KOPT-K1 (cell line): ENCODE data around the gene SCGB1A1.

Experiments used
- H3K27ac ChIP-seq: fragments of 200-600 bp; sonication (generic); 2 replicates; pipeline ENCODE4 v1.5.1; 2016; ENCODE audit warnings: antibody characterized with exemption, mild to moderate bottlenecking, low read depth, low read length; ENCODE audit not compliant: poor library complexity, severe bottlenecking
- H3K36me3 ChIP-seq: fragments of 200-600 bp; sonication (generic); 2 replicates; pipeline ENCODE4 v1.5.1; 2017; ENCODE audit warnings: antibody characterized with exemption, mild to moderate bottlenecking, low read length, moderate library complexity; ENCODE audit not compliant: insufficient read depth
- H3K9me3 ChIP-seq: fragments of 200-600 bp; sonication (generic); 2 replicates; pipeline ENCODE4 v1.5.1; 2017; ENCODE audit warnings: antibody characterized with exemption, low read length, mild to moderate bottlenecking; ENCODE audit not compliant: insufficient read depth, poor library complexity, severe bottlenecking

Gene SCGB1A1

GRCh38 chr11:62391642-62392425, 27.0 kb upstream of the SCGB1A1 start:
- Histone ChIP-seq H3K27ac (no peak overlapping the region), H3K9me3 (no peaks in the 10 kb centered on the region), H3K36me3 (peaks cover 19% of the 10 kb centered on the region; the same call in 1 of the 2 replicates)

- Histone ChIP-seq H3K36me3 (peaks cover 19% of the 10 kb centered on the region; the same call in 1 of the 2 replicates), H3K9me3 (no peaks in the 10 kb centered on the region), H3K27ac (no peak overlapping the region)
These were observed 26.3 kb upstream of the SCGB1A1 start for GRCh38 chr11:62392506-62392905.

- Histone ChIP-seq H3K27ac (no peak overlapping the region), H3K9me3 (no peaks in the 10 kb centered on the region), H3K36me3 (peaks cover 19% of the 10 kb centered on the region; the same call in 1 of the 2 replicates)
These were observed 25.7 kb upstream of the SCGB1A1 start for GRCh38 chr11:62393061-62393611.

- Histone ChIP-seq H3K36me3 (peaks cover 19% of the 10 kb centered on the region; the same call in 1 of the 2 replicates), H3K27ac (no peak overlapping the region), H3K9me3 (no peaks in the 10 kb centered on the region)
These were observed 25.1 kb upstream of the SCGB1A1 start for GRCh38 chr11:62393735-62394134.

GRCh38 chr11:62394825-62395538, 23.9 kb upstream of the SCGB1A1 start:
- Histone ChIP-seq H3K9me3 (no peaks in the 10 kb centered on the region), H3K27ac (no peak overlapping the region), H3K36me3 (peaks cover 19% of the 10 kb centered on the region; the same call in 1 of the 2 replicates)

GRCh38 chr11:62395885-62396551, 22.8 kb upstream of the SCGB1A1 start:
- Histone ChIP-seq H3K9me3 (no peaks in the 10 kb centered on the region), H3K27ac (no peak overlapping the region), H3K36me3 (peaks cover 18% of the 10 kb centered on the region; the same call in 1 of the 2 replicates)

- H3K27ac ChIP-seq = peak overlapping the region; percentile 63
- H3K9me3 ChIP-seq = no peaks in the 10 kb centered on the region
- H3K36me3 ChIP-seq = no peaks in the 10 kb centered on the region
These were observed 20.5 kb upstream of the SCGB1A1 start for GRCh38 chr11:62398011-62398994.

- H3K9me3 ChIP-seq = no peaks in the 10 kb centered on the region
- H3K27ac ChIP-seq = peak overlapping the region; percentile 63
- H3K36me3 ChIP-seq = no peaks in the 10 kb centered on the region
These were observed 19.5 kb upstream of the SCGB1A1 start for GRCh38 chr11:62399172-62399877.

- no peaks in the 10 kb centered on the region for H3K9me3 ChIP-seq
- H3K27ac ChIP-seq = peak overlapping the region; percentile 63
- no peaks in the 10 kb centered on the region for H3K36me3 ChIP-seq
These were observed 19.0 kb upstream of the SCGB1A1 start for GRCh38 chr11:62399878-62400266.

- Histone ChIP-seq H3K27ac (no peak overlapping the region), H3K9me3 (no peaks in the 10 kb centered on the region), H3K36me3 (no peaks in the 10 kb centered on the region)
These were observed 18.6 kb upstream of the SCGB1A1 start for GRCh38 chr11:62400281-62400680.

- no peaks in the 10 kb centered on the region for H3K9me3 ChIP-seq
- H3K36me3 ChIP-seq = no peaks in the 10 kb centered on the region
- peak overlapping the region; percentile 70 for H3K27ac ChIP-seq
These were observed 18.1 kb upstream of the SCGB1A1 start for GRCh38 chr11:62400760-62401159.

- no peaks in the 10 kb centered on the region for H3K36me3 ChIP-seq
- H3K9me3 ChIP-seq = no peaks in the 10 kb centered on the region
- H3K27ac ChIP-seq = peak overlapping the region; percentile 70
These were observed 17.5 kb upstream of the SCGB1A1 start for GRCh38 chr11:62401356-62401755.

GRCh38 chr11:62401811-62402210, 17.0 kb upstream of the SCGB1A1 start:
- Histone ChIP-seq H3K36me3 (no peaks in the 10 kb centered on the region), H3K9me3 (no peaks in the 10 kb centered on the region), H3K27ac (peak overlapping the region; percentile 70)
